HG03280 (cell line): ENCODE results near the gene CHODL.

Source experiments
- ATAC-seq: cut with Tn5 transposase; IDR thresholded peaks from one replicate; pipeline ENCODE4 v1.9.1; 2021; ENCODE audit warnings: mild to moderate bottlenecking, moderate library complexity; ENCODE audit not compliant: unreplicated experiment

The CHODL gene

GRCh38 chr21:18244671-18245463 lies at the start of gene CHODL:
TSS of gene CHODL (plus strand) at chr21:18244833. CDS start at chr21:18245224, 391 bp downstream.
- ATAC-seq: no peak

- no peak for ATAC-seq
Observed at GRCh38 chr21:18204931-18205330, 39.7 kb upstream of the CHODL start.

- no peak for ATAC-seq
Observed at GRCh38 chr21:18218331-18218730, 26.3 kb upstream of the CHODL start.

GRCh38 chr21:18220498-18220897 lies 24.1 kb upstream of the CHODL start:
- ATAC-seq: no peak

- no peak for ATAC-seq
Observed at GRCh38 chr21:18222346-18222745, 22.3 kb upstream of the CHODL start.

GRCh38 chr21:18228060-18228739 lies 16.4 kb upstream of the CHODL start:
- no peak for ATAC-seq

- no peak for ATAC-seq
Observed at GRCh38 chr21:18235545-18235944, 9.1 kb upstream of the CHODL start.

- no peak for ATAC-seq
Observed at GRCh38 chr21:18245464-18245967, 883 bp downstream of the CHODL start.

- no peak for ATAC-seq
Observed at GRCh38 chr21:18248171-18248570, 3.5 kb downstream of the CHODL start.

- no peak for ATAC-seq
Observed at GRCh38 chr21:18249672-18250071, 5.0 kb downstream of the CHODL start.

- ATAC-seq: no peak
Observed at GRCh38 chr21:18251065-18251464, 6.4 kb downstream of the CHODL start.

GRCh38 chr21:18252256-18252655 lies 7.6 kb downstream of the CHODL start:
- ATAC-seq: no peak

GRCh38 chr21:18252680-18253079 lies 8.0 kb downstream of the CHODL start:
- no peak for ATAC-seq

GRCh38 chr21:18253221-18253620 lies 8.6 kb downstream of the CHODL start:
- no peak for ATAC-seq

GRCh38 chr21:18253799-18254198 lies 9.2 kb downstream of the CHODL start:
- no peak for ATAC-seq

- no peak for ATAC-seq
Observed at GRCh38 chr21:18265944-18266343, 21.3 kb downstream of the CHODL start.

GRCh38 chr21:18267496-18267895 lies 22.9 kb downstream of the CHODL start:
- ATAC-seq: no peak

- ATAC-seq: no peak
Observed at GRCh38 chr21:18268906-18269305, 24.3 kb downstream of the CHODL start.

GRCh38 chr21:18269856-18270255 lies 25.2 kb downstream of the CHODL start:
- no peak for ATAC-seq

- ATAC-seq: no peak
Observed at GRCh38 chr21:18273400-18273799, 28.8 kb downstream of the CHODL start.

GRCh38 chr21:18274370-18274769 lies 29.7 kb downstream of the CHODL start:
- no peak for ATAC-seq

- ATAC-seq: no peak
Observed at GRCh38 chr21:18275781-18276180, 31.1 kb downstream of the CHODL start.
